HG03135 (cell line): ENCODE data around the gene NCF4.

ENCODE experiments used
- ATAC-seq: cut with Tn5 transposase; IDR thresholded peaks from one replicate; pipeline ENCODE4 v1.9.1; 2021; ENCODE audit warnings: mild to moderate bottlenecking, moderate library complexity; ENCODE audit not compliant: unreplicated experiment

Gene NCF4

GRCh38 chr22:36892292-36892691 is 31.5 kb downstream of the NCF4 start:
- no peak for ATAC-seq

- no peak for ATAC-seq
Measured at GRCh38 chr22:36893262-36893661, 32.5 kb downstream of the NCF4 start.

GRCh38 chr22:36894266-36894665 is 33.5 kb downstream of the NCF4 start:
- ATAC-seq: no peak

GRCh38 chr22:36897611-36898010 is 36.8 kb downstream of the NCF4 start:
- ATAC-seq: no peak

- ATAC-seq: no peak
Measured at GRCh38 chr22:36898690-36899089, 37.9 kb downstream of the NCF4 start.

- ATAC-seq: no peak
Measured at GRCh38 chr22:36899498-36899897, 38.7 kb downstream of the NCF4 start.

GRCh38 chr22:36900225-36900624 is 39.4 kb downstream of the NCF4 start:
- no peak for ATAC-seq

- ATAC-seq: no peak
Measured at GRCh38 chr22:36900880-36901279, 40.1 kb downstream of the NCF4 start.

GRCh38 chr22:36901411-36902142 is 40.8 kb downstream of the NCF4 start:
- ATAC-seq: no peak

- no peak for ATAC-seq
Measured at GRCh38 chr22:36902143-36902926, 41.5 kb downstream of the NCF4 start.

GRCh38 chr22:36904260-36904880 is 43.6 kb downstream of the NCF4 start:
- ATAC-seq: no peak

GRCh38 chr22:36907253-36908195 is 46.7 kb downstream of the NCF4 start:
- no peak for ATAC-seq

GRCh38 chr22:36910461-36910860 is 49.7 kb downstream of the NCF4 start:
- ATAC-seq: no peak

- no peak for ATAC-seq
Measured at GRCh38 chr22:36911887-36912661, 51.3 kb downstream of the NCF4 start.

- ATAC-seq: no peak
Measured at GRCh38 chr22:36912694-36913426, 52.1 kb downstream of the NCF4 start.

- ATAC-seq: no peak
Measured at GRCh38 chr22:36913427-36914389, 52.9 kb downstream of the NCF4 start, which contains the start of gene CSF2RB. Gene CSF2RB (plus strand): TSS chr22:36913628. CDS start chr22:36922208, 8,580 bp downstream.

GRCh38 chr22:36914390-36914752 is 53.6 kb downstream of the NCF4 start:
- ATAC-seq: no peak

GRCh38 chr22:36916034-36916433 is 55.2 kb downstream of the NCF4 start:
- no peak for ATAC-seq
